ENCODE data around the gene GCNT4.

GCNT4 gene

DNA sequence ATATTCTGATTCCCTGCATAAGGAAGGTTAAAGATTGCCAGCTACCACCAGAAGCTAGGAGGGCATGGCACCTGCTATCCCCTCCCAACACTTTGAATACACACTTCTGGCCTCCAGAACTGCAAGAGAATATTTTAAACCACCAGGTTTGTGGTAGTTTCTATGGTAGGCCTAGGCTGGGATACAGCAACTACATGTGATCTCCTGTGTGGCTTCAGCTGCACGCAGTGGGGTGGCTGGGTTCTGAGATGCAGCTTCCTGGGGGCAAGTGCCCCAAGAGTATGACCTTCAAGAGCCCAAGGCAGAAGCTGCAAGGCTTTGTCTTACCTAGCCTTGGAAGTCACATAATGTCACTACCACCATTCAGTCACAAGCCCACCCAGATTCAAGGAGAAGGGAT lies 39.6 kb downstream of the GCNT4 start:
- DNase-seq = no peak

GRCh38 chr5:75010838-75011237 lies 41.5 kb downstream of the GCNT4 start:
- DNase-seq = no peak

DNA sequence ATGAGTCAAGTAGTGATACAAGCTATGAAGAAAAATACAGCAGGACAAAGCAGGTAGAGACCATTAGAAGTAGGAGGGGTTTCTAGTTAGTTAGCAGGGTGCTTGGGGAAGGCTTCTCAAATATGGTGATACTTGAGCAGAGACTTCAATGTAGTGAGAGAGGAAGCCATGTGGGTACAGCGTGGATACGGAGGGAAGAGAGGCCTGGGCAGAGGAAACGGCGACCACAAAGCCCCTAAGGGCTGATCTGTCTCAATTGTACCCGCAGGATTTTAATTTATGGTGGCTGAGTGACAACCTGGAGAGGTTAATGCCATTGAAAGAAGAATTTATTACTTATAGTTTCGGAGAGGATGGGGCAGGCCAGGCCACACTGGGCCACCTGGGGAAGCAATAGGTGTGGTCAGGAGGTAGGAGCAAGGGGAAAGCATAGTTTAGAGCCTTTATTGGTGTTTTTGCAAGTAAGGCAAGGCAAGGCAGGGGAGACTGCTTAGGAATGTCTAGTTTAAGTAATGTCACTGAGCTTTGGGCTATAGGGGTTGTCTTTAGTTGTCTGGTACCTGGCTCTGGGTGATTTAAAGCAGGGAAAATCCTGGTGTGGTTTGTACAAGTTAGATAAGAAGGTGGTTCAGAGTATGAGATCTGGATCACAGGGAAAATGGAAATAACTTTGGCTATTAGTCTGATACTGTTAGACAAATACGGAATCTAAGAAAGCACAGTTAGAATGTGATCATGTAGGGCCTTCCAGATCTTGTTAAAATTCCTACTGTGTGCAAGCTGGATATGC lies 42.6 kb downstream of the GCNT4 start:
- DNase-seq = no peak

DNA sequence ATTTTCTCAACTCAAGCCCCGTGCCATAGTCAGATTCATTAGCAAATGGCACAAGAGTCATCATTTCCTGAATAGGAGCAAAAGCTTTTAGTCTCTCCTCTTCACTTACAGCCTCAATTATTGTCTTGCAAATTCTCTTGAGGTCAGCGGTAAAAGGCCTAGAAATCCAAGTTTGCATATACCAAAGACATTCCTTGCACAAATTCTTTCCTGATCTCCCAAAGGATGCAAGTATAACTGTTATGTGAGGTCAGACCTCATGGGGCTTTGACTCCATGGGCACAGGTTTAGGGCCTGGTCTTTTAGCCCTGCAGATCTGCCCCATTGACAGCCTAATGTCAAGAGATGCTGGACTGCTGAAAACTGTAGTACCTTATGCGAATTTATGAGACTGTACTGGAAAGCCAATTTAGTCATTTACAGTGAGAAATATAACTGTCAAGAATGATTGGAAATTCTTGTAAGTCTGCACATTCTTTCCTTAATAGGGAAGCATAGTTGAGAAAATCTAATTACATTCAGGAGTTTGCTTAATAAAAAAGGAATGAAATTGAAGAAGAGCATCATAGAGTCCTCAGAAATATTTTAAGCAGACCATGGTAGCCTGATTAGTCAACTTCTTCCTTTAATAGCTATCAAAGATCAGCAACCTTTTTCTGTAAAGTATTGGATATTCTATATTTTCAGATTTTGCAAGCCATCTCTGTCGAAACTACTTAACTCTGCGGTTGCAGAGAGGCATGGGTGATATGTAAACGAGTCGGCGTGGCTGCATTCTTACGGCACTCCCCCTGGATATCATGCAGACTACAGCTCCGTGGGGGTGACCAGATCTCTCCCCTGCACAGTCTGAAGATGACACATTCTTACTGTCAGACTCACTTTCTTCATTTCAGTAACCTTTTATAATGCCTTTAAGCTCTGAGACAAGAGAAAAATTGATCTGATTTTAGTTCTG lies 45.2 kb downstream of the GCNT4 start:
- DNase-seq = no peak

GRCh38 chr5:75005561-75005960 lies 46.8 kb downstream of the GCNT4 start:
- DNase-seq = no peak
